ENCODE data around the gene TERF2IP. TPM values are rescaled to one million over a fixed set of nuclear protein-coding genes. Genes with fewer than 3 reads are reported as not detected.

Gene TERF2IP
- total and polyA plus RNA-seq, 2 of the 13 experiments (the other 11 are each of a cell fraction or from before 2014, with no cell fraction given) = 26.4 to 50.2 TPM

GRCh38 chr16:75647492-75648264 is at the start of gene TERF2IP, which contains the start of gene KARS1 (continued):
- TF ChIP-seq PHF21A (CRISPR knock-in tag; IDR thresholded peaks at IDR 0.05) (peak; percentile 45; the same call in 1 of the 2 replicates), RFXAP (CRISPR knock-in tag; IDR thresholded peaks at IDR 0.05; ENCODE audit: borderline replicate concordance) (peak; percentile 64; the same call in 1 of the 2 replicates), NBN (conservative IDR thresholded peaks at IDR 0.05) (no peak), ARNTL (CRISPR knock-in tag; IDR thresholded peaks at IDR 0.05) (peak; percentile 34; the same call in 1 of the 2 replicates), POLR2A (IDR thresholded peaks at IDR 0.05; ENCODE audit: insufficient read depth in 1 of 2, low read depth in 2 of 2, low read length in 2 of 2) (peak; percentile 97 to 98), CREB3 (CRISPR knock-in tag; IDR thresholded peaks at IDR 0.05) (no peak; the same call in 1 of the 2 replicates), PRDM15 (CRISPR knock-in tag; IDR thresholded peaks at IDR 0.05) (peak; percentile 81), ZNF850 (CRISPR knock-in tag; conservative IDR thresholded peaks at IDR 0.05) (no peak), ZBTB38 (CRISPR knock-in tag; IDR thresholded peaks at IDR 0.05) (peak; percentile 65; the same call in 1 of the 2 replicates), SP140L (CRISPR knock-in tag; IDR thresholded peaks at IDR 0.05; ENCODE audit: borderline replicate concordance) (no peak), ASH2L (IDR thresholded peaks at IDR 0.05; ENCODE audit: insufficient read length, low read depth, low read length) (peak; percentile 96), TEAD2 (CRISPR knock-in tag; IDR thresholded peaks at IDR 0.05) (no peak), TCF7L2 (IDR thresholded peaks at IDR 0.05; ENCODE audit: low read depth, low read length) (no peak), ZBTB2 (CRISPR knock-in tag; IDR thresholded peaks at IDR 0.05; ENCODE audit: low read depth) (no peak), JUND (CRISPR knock-in tag; IDR thresholded peaks at IDR 0.05) (no peak), GATAD2A (CRISPR knock-in tag; IDR thresholded peaks at IDR 0.05) (peak; percentile 62; the same call in 1 of the 2 replicates), HHEX (CRISPR knock-in tag; IDR thresholded peaks at IDR 0.05) (0 out of 2 replicates have a peak, but pooled peaks have one; percentile 43), NCOR1 (IDR thresholded peaks at IDR 0.05; ENCODE audit: borderline replicate concordance, low read length) (peak; percentile 41; the same call in 1 of the 2 replicates), GTF3A (CRISPR knock-in tag; conservative IDR thresholded peaks at IDR 0.05) (no peak), MYNN (CRISPR knock-in tag; IDR thresholded peaks at IDR 0.05; ENCODE audit: low read depth) (0 out of 2 replicates have a peak, but pooled peaks have one; percentile 59), ZBTB39 (CRISPR knock-in tag; IDR thresholded peaks at IDR 0.05) (peak; percentile 90)

Measured in HepG2 (cell line).